HG02759 (cell line): Measurements from ENCODE around the gene ZNF501.

ENCODE experiments used
- ATAC-seq: cut with Tn5 transposase; IDR thresholded peaks from one replicate; pipeline ENCODE4 v1.9.1; 2021; ENCODE audit warnings: mild to moderate bottlenecking, moderate library complexity; ENCODE audit not compliant: unreplicated experiment

ZNF501 gene

DNA sequence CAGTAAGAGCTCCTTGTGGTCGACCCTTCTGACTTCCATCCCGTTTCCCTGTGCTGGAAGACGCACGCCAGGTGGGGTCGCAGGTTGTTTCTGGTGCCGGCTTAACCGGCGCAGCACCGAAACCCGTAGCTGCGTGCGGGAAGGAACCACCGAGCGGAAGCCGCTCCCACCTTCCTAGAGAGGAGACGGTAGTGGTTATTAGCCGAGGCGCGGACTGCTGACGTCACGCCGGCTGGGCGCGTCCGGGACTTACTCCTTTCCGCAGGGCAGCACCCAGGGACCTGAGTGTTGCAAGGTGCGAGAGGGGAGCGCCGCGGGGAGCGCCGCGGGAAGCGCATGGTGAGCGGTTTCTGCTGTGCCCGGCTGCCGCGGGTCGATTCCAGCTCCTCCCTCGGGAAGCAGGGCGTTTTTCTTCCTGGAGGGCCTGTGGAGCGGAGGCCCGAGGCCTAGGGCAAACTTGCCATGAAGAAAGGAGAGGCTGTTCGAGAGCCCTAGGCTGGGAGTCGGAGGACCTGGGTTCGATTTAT lies at the start of gene ZNF501:
ZNF501 (plus strand) TSS at position 252 of the 527 bp plus-strand sequence. CDS start 4,787 bp downstream, outside the sequence.
- ATAC-seq: peak; percentile 96

DNA sequence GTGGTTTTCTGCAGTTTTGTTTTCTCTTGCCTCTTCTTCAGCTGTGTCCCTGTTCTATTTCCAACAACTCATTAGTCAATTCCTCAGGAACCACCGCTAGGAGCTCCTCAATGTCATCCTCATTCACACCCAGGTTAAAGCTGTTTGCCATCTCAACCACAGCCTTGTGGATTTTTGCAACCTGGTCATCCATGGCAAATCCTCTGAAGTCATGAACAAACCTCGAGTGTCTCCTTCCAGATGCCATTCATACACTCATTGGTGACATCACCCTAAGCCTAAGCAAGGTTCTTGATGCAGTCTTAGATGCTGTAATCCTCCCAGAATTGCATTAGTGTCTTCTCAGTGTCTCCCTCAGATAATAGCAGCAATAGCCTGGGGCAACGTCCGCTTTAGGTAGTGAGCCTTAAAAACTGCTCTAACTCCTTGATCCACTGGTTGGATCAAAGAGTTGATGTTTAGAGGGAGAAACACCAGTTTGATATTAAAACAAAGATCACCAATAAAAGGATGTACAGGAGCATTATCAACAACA lies 48.4 kb upstream of the ZNF501 start:
- no peak for ATAC-seq

DNA sequence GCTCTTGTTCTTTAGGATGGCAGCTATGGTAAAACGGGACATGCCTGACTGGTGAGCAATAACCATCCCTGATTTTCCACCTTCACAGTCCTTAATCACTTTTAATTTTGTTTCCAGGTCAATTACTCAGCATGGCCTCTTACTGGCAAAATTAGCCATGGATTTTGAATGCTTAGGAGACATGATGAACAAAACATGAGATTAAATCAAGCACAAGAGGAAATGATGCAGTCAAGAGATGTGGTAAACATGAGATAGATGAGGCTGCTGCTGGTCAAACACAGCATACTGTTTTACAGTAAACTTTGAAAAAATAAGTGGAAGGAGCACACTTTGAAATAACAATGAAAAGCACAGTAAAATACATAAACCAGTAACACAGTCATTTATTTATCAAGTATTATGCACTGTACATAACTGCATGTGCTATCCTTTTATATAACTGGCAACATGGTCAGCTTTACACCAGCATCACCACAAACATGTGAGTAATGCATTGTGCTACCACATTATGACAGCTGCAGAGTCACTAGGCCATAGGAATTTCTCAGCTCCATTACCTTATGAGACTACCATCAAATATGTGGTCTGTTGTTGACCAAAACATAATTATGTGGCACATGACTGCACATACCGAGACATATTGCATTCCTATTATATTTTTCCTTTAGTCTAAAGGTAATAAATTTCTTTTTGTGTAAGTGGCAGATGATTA lies 47.1 kb upstream of the ZNF501 start:
- no peak for ATAC-seq

DNA sequence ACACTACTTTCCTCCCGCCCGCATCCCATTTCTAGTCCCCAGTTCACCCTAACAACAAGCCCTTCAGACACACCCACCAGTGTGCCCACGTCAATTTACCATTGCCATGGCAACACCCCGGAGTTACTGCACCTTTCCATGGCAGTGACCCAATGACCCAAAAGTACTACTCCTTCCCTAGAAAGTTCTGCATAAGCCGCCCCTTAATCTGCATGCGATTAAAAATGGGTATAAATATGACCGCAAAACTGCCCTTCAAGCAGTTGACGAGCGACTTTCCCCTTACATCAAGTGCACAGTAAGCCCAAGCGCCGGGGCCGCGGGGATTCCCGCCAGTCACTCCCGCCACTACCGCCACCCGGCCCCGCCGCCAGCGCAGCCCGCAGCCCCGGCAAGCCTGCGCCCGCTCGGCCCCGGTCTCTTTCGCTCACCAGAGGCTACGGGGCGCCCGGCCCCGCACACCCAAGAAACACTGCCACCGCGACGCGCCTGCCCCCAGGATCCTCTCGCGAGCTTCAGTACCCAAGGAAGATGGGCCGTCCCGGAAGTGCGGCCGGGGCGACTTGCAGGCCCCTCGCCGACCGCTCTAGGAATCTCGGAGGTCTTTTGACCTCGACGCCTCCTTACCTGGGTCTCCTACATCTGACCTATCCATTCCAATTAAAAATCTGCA lies 44.2 kb upstream of the ZNF501 start:
- ATAC-seq: peak; percentile 90

DNA sequence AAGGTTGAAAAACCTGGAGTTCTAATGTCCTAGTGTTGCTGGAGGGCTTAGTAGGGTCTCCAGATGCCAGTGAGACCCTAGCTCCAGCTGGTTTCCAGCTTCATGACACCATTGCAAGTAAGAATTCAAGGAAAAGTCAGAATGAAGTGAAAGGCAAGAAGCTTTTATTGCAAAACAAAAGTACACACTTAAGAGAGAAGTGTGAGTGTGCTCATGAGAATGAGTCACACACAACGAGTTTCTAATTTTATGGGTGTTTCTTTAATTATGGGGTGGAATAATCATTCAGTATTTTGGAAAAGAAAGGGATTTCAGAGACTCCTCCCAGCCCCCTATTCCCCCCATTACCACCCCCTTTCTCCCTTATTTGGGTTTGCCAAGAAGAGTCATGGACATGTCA lies 41.5 kb upstream of the ZNF501 start:
- no peak for ATAC-seq

DNA sequence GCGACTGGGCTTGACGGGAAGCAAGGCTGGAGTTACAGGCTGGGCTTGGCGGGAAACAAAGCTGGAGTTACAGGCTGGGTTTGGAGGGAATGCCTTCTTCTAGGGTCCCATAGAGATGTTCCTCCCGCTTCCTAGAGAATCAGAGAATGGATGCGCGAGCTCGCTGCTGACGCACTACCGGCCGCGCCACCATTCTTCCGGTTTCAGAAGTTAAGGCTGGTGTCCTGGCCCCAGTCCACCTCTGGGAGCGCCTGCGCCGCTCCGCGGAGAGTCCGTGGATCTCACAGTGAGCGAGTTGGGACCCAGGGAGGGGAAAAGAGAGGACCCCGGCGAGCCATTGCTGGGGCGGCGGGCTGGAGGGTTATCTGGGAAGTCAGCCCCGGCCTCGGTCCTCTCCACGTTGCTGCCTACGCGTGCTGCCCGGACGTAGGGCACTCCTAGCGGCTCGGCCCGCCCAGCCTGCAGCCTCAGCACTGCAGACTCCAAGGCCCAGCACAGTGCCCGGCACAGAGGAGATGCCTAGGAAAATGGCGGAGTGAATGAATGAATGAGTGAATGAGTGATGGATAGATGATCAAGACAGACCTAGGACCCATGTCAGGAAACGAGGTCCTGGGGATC lies 16.9 kb upstream of the ZNF501 start, which contains the start of gene ZNF502:
ZNF502 (plus strand) TSS at position 206 of the 621 bp plus-strand sequence. CDS start 7,602 bp downstream, outside the sequence.
- ATAC-seq: no peak

DNA sequence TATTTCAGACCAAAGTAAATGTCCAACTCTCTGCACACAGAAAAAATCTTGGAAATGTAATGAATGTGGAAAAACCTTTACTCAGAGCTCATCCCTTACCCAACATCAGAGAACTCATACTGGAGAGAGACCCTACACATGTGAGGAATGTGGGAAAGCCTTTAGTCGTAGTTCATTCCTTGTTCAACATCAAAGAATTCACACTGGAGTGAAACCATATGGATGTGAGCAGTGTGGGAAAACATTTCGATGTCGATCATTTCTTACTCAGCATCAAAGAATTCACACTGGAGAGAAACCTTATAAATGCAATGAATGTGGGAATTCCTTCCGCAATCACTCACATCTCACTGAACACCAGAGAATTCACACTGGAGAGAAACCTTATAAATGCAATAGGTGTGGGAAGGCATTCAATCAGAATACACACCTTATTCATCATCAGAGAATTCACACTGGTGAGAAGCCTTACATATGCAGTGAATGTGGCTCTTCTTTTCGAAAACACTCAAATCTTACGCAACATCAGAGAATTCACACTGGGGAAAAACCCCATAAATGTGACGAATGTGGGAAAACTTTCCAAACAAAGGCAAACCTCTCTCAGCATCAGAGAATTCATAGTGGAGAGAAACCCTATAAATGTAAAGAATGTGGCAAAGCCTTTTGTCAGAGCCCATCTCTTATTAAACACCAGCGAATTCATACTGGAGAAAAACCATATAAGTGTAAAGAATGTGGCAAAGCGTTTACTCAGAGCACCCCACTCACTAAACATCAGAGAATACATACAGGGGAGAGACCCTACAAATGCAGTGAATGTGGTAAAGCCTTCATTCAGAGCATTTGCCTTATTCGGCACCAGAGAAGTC lies 8.0 kb upstream of the ZNF501 start:
- ATAC-seq: no peak

DNA sequence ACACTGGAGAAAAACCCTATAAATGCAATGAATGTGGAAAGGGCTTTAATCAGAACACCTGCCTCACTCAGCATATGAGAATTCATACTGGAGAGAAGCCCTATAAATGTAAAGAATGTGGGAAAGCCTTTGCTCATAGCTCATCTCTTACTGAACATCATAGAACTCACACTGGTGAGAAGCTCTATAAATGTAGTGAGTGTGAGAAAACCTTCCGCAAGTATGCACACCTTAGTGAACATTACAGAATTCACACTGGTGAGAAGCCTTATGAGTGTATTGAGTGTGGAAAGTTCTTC lies 7.4 kb upstream of the ZNF501 start:
- no peak for ATAC-seq

DNA sequence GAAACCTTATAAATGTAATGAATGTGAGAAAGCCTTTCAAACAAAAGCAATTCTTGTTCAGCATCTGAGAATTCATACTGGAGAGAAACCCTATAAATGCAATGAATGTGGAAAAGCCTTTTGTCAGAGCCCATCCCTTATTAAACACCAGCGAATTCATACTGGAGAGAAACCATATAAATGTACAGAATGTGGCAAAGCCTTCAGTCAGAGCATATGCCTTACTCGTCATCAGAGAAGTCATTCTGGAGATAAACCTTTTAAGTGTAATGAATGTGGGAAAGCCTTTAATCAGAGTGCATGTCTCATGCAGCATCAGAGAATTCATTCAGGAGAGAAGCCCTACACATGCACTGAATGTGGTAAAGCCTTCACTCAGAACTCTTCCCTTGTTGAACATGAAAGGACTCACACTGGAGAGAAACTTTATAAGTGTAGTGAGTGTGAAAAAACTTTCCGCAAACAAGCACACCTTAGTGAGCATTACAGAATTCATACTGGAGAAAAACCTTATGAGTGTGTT lies 5.3 kb downstream of the ZNF501 start:
- ATAC-seq: no peak

DNA sequence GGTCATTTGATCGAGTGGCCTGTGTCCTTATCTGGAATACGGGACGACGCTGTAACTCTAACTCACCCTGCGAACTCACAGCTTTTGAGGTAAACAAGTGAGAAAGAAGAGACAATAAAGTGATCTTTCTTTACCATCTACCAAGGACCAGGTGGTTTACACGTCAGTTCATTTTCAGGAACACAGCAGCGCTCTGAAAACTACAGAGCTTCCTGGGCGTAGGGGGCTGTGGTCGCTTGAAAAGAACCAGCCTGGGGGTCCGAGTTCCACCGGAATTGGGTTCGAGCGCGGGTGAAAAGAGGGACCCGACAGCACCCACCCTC lies 31.6 kb downstream of the ZNF501 start:
- ATAC-seq: no peak

DNA sequence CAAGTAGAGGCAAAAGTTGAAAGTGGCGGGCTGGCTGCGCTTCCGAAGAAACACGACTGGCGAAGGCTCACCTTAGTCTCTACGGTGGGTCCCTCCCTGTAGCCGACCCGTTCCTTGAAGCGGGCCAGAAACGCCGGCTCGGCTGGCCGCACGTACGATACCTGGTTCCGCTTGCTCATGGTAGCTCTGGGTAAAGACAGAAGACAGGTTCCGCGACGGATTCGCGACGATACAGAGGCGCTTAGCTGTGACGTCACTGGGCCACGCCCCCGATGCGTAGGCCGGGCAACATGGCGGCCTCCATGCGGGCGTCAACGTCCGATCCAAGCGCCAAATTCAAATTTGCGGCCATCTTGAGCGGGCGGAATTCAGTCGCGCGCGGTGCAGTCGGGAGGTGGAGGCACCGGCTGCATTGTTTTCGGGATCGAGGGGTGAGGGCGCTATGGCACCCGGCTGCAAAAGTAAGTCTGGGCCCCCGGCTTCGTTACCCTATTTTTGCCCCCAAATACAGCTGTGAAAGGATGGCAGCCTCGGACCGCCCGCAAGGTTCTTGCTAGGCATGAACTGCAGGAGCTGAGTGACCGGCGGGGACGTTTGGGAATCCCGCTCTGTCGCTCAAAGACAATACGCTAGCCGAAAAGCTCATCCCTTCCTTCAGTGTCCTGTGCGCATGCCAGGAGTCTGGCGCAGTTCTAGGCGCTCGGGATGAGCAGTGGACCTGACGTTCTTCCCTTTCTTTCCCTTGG lies 32.2 kb downstream of the ZNF501 start, which contains the start of the genes KIAA1143 and KIF15:
KIAA1143 (minus strand) TSS at position 196 of the 746 bp plus-strand sequence; CDS start at position 179, 17 bp downstream.
KIF15 (plus strand) TSS at position 371 of the 746 bp plus-strand sequence; CDS start at position 443, 72 bp downstream.
- peak; percentile 94 for ATAC-seq

DNA sequence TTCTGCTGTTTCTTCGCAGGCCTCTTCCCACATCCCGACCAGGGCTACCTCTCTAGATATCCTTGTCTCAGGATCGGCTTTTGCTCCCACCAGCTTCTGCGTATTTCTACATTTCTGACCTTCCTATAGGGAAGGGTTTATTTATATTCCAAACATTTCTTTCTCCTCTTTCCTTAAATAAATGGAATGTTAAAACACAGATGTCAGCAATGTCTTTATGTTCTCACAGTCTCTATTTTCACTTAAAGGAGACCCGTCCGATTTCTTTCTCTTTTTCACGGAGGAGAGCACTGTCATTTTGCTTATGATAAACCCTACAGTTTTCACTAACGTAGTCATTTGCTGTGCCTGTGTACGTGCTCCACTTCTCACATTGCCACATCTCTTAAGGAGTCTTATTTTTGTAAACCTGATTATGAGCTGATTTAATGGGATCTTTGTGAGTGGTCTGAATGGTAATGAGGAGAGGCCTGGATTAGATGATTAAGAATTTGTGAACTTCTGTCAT lies 32.8 kb downstream of the ZNF501 start:
- no peak for ATAC-seq

DNA sequence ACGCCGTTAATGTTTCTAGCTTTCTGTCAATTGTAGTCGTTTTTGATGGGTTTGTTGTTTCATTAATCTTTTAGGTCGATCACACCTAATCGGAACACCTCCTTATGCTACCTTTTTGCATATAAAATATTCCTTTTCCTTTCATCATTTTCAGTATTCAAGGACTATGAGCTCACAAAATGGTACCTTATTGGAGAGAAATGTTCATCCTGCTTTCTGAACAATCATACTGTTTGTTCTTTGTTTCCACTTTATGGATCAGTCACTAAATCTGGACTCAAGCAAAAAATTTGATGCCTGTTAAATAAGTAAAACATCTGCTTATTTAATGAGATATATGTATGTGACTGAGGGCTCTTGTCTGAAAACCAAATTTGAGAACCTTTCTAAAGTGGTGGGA lies 33.3 kb downstream of the ZNF501 start:
- no peak for ATAC-seq

DNA sequence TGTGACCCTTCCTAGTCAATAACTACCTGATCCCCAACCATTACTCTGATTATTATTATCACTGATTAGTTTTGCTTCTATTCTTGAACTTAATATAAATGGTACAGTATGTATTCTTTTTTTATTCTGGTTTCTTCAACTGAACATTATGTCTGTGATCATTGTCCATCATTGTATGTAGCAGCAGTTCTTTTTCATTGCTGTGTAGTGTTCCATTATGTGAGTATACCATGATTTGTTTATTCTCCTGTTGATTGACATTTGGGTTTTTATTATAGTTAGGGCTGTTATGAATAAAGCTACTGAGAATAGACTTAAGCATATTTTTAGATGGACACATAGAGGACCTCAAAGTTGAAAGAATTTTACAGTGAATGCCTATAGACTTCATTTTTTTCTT lies 34.8 kb downstream of the ZNF501 start:
- ATAC-seq: no peak

DNA sequence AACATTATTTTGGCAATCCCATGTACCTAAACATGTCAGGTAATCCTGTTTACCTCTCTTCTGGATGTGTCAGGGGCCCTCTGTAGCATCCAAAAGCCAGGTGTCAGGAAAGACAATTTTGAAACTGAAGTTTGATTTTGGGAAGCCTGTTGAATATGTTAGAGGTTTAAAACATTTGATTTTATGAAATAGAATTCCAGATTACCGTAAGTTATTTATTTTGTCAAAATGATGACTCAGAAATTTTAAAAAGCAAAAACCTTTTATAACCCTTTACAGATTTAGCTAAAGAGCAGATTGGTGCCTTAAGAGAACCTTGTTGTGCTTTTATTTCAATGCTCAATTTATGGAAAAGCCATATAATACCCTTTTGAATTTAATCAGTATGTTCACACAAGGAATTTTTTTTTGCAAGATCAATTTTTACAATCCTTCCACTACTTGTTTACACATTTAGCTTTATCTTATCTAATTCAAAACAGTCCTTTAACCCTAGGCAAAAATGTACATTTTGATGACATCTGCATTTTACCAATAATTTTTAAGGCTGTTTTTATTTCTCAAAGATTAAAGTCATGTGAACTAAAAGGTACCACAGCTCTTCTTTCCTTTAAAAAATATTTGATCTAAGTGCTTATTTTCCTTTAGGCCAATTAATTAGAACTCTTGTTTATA lies 42.1 kb downstream of the ZNF501 start:
- no peak for ATAC-seq

DNA sequence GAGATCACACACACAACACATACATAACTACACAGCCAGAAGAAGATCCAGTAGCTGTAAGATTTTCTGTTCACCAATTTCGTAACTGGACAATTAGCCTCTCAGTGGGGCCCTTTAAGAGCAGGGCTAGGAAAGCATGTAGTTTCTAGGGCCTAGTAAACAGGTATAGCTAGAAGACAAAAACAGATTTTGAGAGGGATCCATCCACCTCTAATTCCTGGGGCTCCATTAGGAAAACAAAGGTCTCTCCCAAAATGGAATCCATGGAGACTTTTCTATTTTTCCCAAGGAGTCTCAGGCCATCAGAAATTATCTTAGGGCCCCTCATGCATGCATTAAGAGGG lies 42.6 kb downstream of the ZNF501 start:
- ATAC-seq: no peak

DNA sequence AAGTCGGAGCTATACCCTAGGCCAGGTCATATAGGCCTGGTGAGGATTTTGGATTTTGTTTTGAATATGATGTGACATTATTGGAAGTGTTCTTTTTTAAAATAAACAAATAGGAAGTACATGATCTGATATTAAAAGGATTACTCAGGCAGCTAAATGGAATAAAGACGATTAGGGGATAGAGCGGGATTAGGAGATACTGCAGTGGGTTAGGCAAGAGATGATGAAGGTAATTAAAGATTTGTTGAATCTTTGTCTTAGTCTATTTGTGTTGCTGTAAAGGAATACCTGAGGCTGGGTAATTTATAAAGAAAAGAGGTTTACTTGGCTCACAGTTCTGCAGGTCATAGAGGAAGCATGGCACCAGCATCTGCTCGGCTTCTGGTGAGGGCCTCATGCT lies 53.5 kb downstream of the ZNF501 start:
- ATAC-seq: no peak
